ENCODE measurements around the gene EIF6. TPM values are rescaled to one million over a fixed set of nuclear protein-coding genes. Genes with fewer than 3 reads are reported as not detected.

EIF6 gene
- total and polyA plus RNA-seq, 9 of the 15 experiments (the other 6 are each of a cell fraction or from before 2014, with no cell fraction given) = 165 to 832 (median 229) TPM

- TF ChIP-seq AFF4 (CRISPR knock-in tag; IDR thresholded peaks at IDR 0.05) = no peak
- TF ChIP-seq PRPF4 (IDR thresholded peaks at IDR 0.05; ENCODE audit: insufficient read depth, low read depth, low read length, poor library complexity, severe bottlenecking) = no peak
- TF ChIP-seq RFX1 (IDR thresholded peaks at IDR 0.05) = no peak
- no peak for TF ChIP-seq FOS (IDR thresholded peaks at IDR 0.05; ENCODE audit: extremely low read depth, insufficient read length)
- no peak for TF ChIP-seq BACH1 (tag; IDR thresholded peaks at IDR 0.05)
- no peak for TF ChIP-seq TARDBP (IDR thresholded peaks at IDR 0.05)
- TF ChIP-seq MXD1 (CRISPR knock-in tag; IDR thresholded peaks at IDR 0.05; ENCODE audit: borderline replicate concordance, poor library complexity, severe bottlenecking) = no peak
- no peak for TF ChIP-seq KDM1A (IDR thresholded peaks at IDR 0.05)
- TF ChIP-seq CCAR2 (IDR thresholded peaks at IDR 0.05; ENCODE audit: low read depth, low read length) = no peak
- TF ChIP-seq ELF2 (CRISPR knock-in tag; IDR thresholded peaks at IDR 0.05) = peak; percentile 72
- TF ChIP-seq BCLAF1 (IDR thresholded peaks at IDR 0.05; ENCODE audit: borderline replicate concordance in 1 of 2, control insufficient read depth in 1 of 2, low read depth in 2 of 2, low read length in 1 of 2) = 0 out of 4 replicates have a peak, but pooled peaks of 1 of the 2 experiments have one; percentile 68
- no peak for TF ChIP-seq PATZ1 (CRISPR knock-in tag; IDR thresholded peaks at IDR 0.05; ENCODE audit: borderline replicate concordance)
- no peak for TF ChIP-seq ZNF282 (CRISPR knock-in tag; IDR thresholded peaks at IDR 0.05)
- no peak for TF ChIP-seq U2AF2 (optimal IDR thresholded peaks at IDR 0.05; ENCODE audit: low read depth, low read length)
- no peak for TF ChIP-seq SNIP1 (IDR thresholded peaks at IDR 0.05; ENCODE audit: low read depth)
- TF ChIP-seq ZNF583 (CRISPR knock-in tag; IDR thresholded peaks at IDR 0.05) = no peak
- no peak for TF ChIP-seq ZFP1 (CRISPR knock-in tag; IDR thresholded peaks at IDR 0.05)
- TF ChIP-seq EHMT2 (IDR thresholded peaks at IDR 0.05) = no peak
- TF ChIP-seq ZNF384 (IDR thresholded peaks at IDR 0.05; ENCODE audit: low read depth, low read length) = no peak
Observed at GRCh38 chr20:35277531-35278395, 6.8 kb downstream of the EIF6 start, which contains the start of gene MMP24OS (continued).

All from K562 (cell line).